Dedifferentiated amniotic fluid mesenchymal stem cell (primary cell): ENCODE measurements around the gene PPP1R10.
A peak's percentile ranks its signal among the peaks of the same experiment; 100 is the strongest.
"Not testable (repeated sequence)": the region's sequence is repeated elsewhere in the genome, so short reads cannot be mapped to it uniquely, and the experiment has no call there.

Source experiments
- DNase-seq: peaks from one replicate; pipeline ENCODE4 v3.0.0-alpha.2; 2016; ENCODE audit errors: extremely low spot score

The PPP1R10 gene

GRCh38 chr6:30616811-30617564 lies at the start of gene PPP1R10:
TSS of gene PPP1R10 (minus strand) at chr6:30617243. CDS start at chr6:30609944, 7,299 bp downstream.
- DNase-seq = peak; percentile 100

- not testable (repeated sequence) for DNase-seq
Measured at GRCh38 chr6:30666300-30666699, 49.3 kb upstream of the PPP1R10 start.

DNA sequence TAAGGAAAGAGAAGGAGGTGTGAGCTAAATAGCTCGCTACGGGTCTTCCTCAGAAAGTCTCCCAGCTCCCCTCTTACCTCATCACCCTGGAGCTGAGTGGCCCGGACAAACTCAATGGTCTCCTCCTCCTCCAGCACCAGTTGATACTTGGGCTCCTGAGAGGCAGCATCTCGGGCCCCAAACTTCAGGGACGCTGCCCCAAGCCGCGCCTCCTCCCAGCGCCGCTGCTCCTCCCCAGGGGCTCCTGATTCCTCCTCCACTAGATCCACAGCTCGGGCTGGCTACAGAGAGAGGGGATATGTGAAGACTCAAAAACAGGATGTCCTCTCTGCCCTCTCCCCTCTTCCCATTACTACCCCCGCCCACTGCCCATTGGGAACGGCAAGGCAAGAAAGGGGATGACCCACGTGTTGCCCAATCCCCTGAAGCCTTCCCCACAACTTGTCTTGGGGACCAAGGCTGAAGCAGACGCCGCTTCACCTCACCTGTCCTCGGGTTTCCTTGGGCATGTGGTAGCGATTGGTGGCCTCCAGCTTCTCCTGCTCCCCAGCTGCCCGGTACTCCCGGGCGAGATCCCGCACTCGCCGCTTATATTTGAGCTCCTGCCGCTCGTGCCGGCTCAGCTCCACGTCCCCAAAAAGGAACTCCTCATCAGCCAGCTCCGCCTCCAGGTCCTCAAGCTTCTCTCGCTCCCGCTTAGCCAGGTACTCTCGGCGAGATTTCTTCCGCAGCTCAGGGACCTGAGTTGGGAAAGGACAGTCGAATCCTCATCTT lies 48.1 kb upstream of the PPP1R10 start:
- DNase-seq = no peak

DNA sequence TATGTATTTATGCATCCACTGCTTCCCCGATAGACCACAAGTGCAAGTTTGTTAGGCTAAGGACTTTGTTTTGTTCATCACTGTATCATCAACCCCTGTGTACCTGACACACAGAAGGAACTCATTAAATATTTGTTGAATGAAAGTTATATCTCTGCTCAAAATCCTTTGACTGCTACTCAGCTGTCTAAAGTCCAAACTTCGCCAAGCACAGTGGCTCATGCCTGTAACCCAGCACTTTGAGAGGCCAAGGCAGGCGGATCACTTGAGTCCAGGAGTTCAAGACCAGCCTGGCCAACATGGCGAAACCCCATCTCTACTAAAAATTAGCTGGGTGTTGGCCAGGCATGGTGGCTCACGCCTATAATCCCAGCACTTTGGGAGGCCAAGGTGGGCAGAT lies 40.9 kb upstream of the PPP1R10 start:
- DNase-seq = not testable (repeated sequence)

DNA sequence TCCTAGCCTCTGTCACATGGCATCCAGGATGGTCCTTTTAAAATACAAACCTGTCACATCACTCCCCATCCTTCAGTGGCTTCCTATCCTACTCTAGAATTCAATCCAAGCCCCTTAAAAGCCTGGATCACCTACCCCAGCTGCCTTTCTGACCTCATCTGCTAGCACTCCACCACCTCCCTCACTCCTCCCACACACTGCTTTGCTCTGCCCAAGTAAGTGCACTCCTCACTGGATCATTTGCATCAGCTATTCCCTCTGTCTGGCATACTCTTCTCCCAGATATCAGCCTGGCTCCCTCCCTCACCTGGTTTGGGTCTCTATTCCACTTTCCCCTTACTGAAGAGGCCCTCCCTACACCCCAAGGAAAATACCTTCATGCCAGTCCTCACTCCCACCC lies 40.4 kb upstream of the PPP1R10 start:
- DNase-seq = no peak

GRCh38 chr6:30656513-30656912 lies 39.5 kb upstream of the PPP1R10 start:
- DNase-seq = no peak

GRCh38 chr6:30655743-30656094 lies 38.7 kb upstream of the PPP1R10 start:
- DNase-seq = no peak

GRCh38 chr6:30654798-30655742 lies 38.0 kb upstream of the PPP1R10 start:
- DNase-seq = no peak

DNA sequence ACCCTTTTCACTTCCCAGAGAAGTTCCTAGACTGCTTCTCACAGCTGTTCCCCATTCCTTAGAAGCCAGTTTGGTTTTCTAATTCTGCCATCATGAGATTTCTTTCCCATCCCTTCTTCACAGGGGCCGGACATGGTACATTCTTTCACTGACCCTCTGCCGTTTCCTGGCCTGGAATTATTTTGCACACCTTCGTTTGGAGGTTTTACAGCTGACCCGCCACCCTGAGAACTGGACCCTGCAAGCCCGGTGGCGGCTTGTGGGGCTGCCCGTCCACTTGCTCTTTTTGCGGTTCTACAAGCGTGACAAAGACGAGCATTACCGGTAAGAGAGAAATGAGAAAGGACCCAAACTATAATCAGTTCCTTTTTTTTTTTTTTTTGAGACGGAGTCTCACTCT lies 34.1 kb upstream of the PPP1R10 start:
- DNase-seq = no peak

- peak; percentile 33 for DNase-seq
Measured at GRCh38 chr6:30647242-30648116, 30.4 kb upstream of the PPP1R10 start.

- DNase-seq = peak; percentile 87
Measured at GRCh38 chr6:30646450-30647241, 29.6 kb upstream of the PPP1R10 start, which contains the start of gene C6orf136. TSS of gene C6orf136 (plus strand) at chr6:30647133. CDS start at chr6:30647232, 99 bp downstream.

GRCh38 chr6:30645989-30646388 lies 28.9 kb upstream of the PPP1R10 start:
- no peak for DNase-seq

DNA sequence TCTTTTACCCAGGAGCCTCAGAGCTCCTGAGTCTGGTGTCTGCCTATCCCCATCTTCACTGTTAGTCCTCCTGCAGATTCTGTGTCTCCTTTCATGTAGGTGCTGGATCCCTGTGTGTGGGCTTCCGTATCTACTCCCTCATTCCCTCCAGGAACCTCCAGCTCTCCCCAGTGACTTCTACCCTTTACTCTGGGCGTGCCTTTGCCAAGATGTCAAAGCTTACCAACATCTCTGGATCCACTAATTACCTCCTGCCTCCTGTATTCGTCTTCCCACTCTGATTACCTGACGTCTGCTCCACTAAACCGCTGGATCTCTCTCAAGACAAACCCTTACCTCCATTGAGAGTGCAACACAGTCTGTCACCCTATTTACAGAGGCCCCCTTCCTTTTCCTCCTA lies 27.7 kb upstream of the PPP1R10 start:
- no peak for DNase-seq

GRCh38 chr6:30643656-30644055 lies 26.6 kb upstream of the PPP1R10 start:
- DNase-seq = no peak

DNA sequence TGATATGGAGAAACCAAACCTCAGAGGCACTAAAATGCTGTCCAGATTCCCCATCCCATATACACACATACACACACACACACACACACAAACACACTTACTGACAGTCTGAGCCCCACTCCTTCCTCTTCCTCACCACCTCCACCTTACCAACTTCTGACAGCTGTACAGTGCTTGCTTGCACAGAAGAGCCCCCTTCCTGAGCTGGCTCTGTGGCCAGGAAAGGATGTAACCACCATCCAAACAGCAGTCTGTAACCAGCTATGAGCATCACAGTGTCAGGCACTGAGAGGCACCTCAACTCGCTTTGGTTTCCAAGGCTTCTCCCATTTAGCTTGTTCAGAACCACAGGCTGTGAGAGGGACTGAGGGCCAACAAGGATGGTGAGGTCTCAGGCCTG lies 24.0 kb upstream of the PPP1R10 start:
- DNase-seq = no peak

GRCh38 chr6:30640481-30640880 lies 23.4 kb upstream of the PPP1R10 start:
- DNase-seq = no peak

- no peak for DNase-seq
Measured at GRCh38 chr6:30635834-30636233, 18.8 kb upstream of the PPP1R10 start.

- DNase-seq = peak; percentile 77
Measured at GRCh38 chr6:30626484-30627366, 9.7 kb upstream of the PPP1R10 start, which contains the start of gene ATAT1. TSS of gene ATAT1 (plus strand) at chr6:30626874.

DNA sequence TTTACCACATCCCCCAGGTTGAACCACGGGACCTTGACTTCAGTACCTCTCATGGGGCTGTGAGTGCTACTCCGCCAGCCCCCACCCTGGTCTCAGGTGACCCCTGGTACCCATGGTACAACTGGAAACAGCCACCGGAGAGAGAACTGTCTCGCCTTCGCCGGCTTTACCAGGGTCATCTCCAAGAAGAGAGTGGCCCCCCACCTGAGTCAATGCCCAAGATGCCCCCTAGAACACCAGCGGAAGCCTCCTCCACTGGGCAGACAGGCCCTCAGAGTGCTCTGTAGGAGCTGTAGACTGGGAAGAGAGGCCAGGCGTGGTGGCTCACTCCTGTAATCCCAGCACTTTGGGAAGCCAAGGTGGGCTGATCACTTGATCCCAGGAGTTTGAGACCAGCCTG lies 8.5 kb upstream of the PPP1R10 start:
- DNase-seq = no peak
